GM23248 (cell line): ENCODE measurements around the gene KDM4D.

Experiments
- EZH2 ChIP-seq: fragments of 200-600 bp; sonication (generic); IDR thresholded peaks from 2 replicates; pipeline ENCODE4 v1.6.1; 2018; ENCODE audit warnings: antibody characterized with exemption, mild to moderate bottlenecking; ENCODE audit not compliant: insufficient read depth, poor library complexity, severe bottlenecking
- EZH2phosphoT487 ChIP-seq: fragments of 200-600 bp; sonication (generic); IDR thresholded peaks from 2 replicates; pipeline ENCODE4 v1.6.1; 2018; ENCODE audit warnings: antibody characterized with exemption, moderate library complexity, mild to moderate bottlenecking, low read depth; ENCODE audit not compliant: insufficient read depth

DNA sequence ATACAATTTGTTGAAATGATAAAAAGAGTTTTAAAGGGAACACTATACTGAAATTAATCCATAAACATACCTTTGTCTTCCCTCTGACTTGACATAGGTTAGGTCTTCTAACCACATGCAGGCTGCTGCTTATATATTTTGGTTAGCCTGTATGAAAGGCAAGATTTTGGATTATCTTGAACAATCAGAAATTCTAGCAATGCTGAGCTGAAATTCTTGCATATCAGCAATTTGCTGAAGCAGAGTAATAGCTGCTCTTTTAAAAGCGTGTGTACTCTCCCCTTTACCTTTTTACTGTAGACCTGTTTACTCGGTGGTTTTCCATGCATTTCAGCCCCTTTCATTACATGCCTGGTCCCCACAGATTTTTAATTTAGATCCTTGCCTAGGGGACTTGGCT is 34.2 kb upstream of the KDM4D start:
- no peak for TF ChIP-seq EZH2phosphoT487
- TF ChIP-seq EZH2 = no peak
